DOHH2 (cell line): ENCODE results near the gene WNT8B.

ENCODE experiments used
- H3F3A ChIP-seq: fragments of 200-600 bp; sonication (generic), shearing (Covaris generic); 2 replicates; pipeline ENCODE4 v1.6.0; 2016; ENCODE audit warnings: antibody characterized with exemption, mild to moderate bottlenecking; ENCODE audit not compliant: control insufficient read depth, insufficient read depth
- H3K27ac ChIP-seq: fragments of 200-600 bp; sonication (generic); 2 replicates; pipeline ENCODE4 v1.5.1; 2014; ENCODE audit warnings: low read depth, mild to moderate bottlenecking, low read length, moderate library complexity
- H3K27me3 ChIP-seq: fragments of 200-600 bp; sonication (generic); 2 replicates; pipeline ENCODE4 v1.6.1; 2014; ENCODE audit warnings: mild to moderate bottlenecking, low read length, mixed read lengths; ENCODE audit not compliant: control insufficient read depth
- H3K36me3 ChIP-seq: fragments of 200-600 bp; sonication (generic); 2 replicates; pipeline ENCODE4 v1.6.1; 2014; ENCODE audit warnings: mild to moderate bottlenecking, low read length, moderate library complexity, mixed read lengths; ENCODE audit not compliant: control insufficient read depth
- H3K4me1 ChIP-seq: fragments of 200-600 bp; sonication (generic); 2 replicates; pipeline ENCODE4 v1.6.1; 2014; ENCODE audit warnings: mild to moderate bottlenecking, low read length, mixed read lengths; ENCODE audit not compliant: control insufficient read depth
- H3K4me2 ChIP-seq: fragments of 200-600 bp; sonication (generic); 2 replicates; pipeline ENCODE4 v1.6.0; 2014; ENCODE audit warnings: mild to moderate bottlenecking, low read length, moderate library complexity
- H3K4me3 ChIP-seq: fragments of 200-600 bp; sonication (generic); 2 replicates; pipeline ENCODE4 v1.5.1; 2014; ENCODE audit warnings: mild to moderate bottlenecking, low read length, mixed read lengths
- H3K79me2 ChIP-seq: fragments of 200-600 bp; sonication (generic); 2 replicates; pipeline ENCODE4 v1.6.1; 2014; ENCODE audit warnings: mild to moderate bottlenecking, low read length, mixed read lengths; ENCODE audit not compliant: control insufficient read depth
- H3K9me2 ChIP-seq: fragments of 200-600 bp; sonication (generic); replicated peaks from 2 replicates; pipeline ENCODE4 v1.6.1; 2014; ENCODE audit warnings: mild to moderate bottlenecking, low read length, mixed read lengths; ENCODE audit not compliant: control insufficient read depth
- H3K9me3 ChIP-seq: fragments of 200-600 bp; sonication (generic); 2 replicates; pipeline ENCODE4 v1.6.1; 2014; ENCODE audit warnings: antibody characterized with exemption, low read length, mixed read lengths; ENCODE audit not compliant: control insufficient read depth, insufficient read depth
- H4K20me1 ChIP-seq: fragments of 200-600 bp; sonication (generic); 2 replicates; pipeline ENCODE4 v1.6.0; 2014; ENCODE audit warnings: low read depth, mild to moderate bottlenecking, antibody characterized with exemption, low read length, moderate library complexity; ENCODE audit not compliant: control insufficient read depth, insufficient read depth
- CTCF ChIP-seq: fragments of 200-600 bp; sonication (generic); IDR thresholded peaks from one replicate; pipeline ENCODE4 v1.5.1; 2014; ENCODE audit warnings: antibody characterized with exemption, mild to moderate bottlenecking, low read depth, low read length; ENCODE audit not compliant: poor library complexity, severe bottlenecking
- EZH2phosphoT487 ChIP-seq: fragments of 200-600 bp; sonication (generic); IDR thresholded peaks from 2 replicates; pipeline ENCODE4 v1.6.1; 2017; ENCODE audit warnings: borderline replicate concordance, mild to moderate bottlenecking, antibody characterized with exemption, low read length, moderate library complexity, mixed read lengths

WNT8B gene

GRCh38 chr10:100506596-100507356, 44.0 kb downstream of the WNT8B start:
- Histone ChIP-seq H3F3A (no peaks in the 10 kb centered on the region), H3K27me3 (no peaks in the 10 kb centered on the region), H4K20me1 (no peaks in the 10 kb centered on the region), H3K9me3 (no peaks in the 10 kb centered on the region), H3K36me3 (peaks cover 26% of the 10 kb centered on the region), H3K79me2 (no peaks in the 10 kb centered on the region), H3K4me3 (no peak overlapping the region), H3K27ac (no peak overlapping the region), H3K9me2 (no peaks in the 10 kb centered on the region), H3K4me1 (no peaks in the 10 kb centered on the region), H3K4me2 (no peak overlapping the region)
- TF ChIP-seq EZH2phosphoT487 = no peak
- no peak for TF ChIP-seq CTCF

GRCh38 chr10:100507357-100507732, 44.5 kb downstream of the WNT8B start:
- no peaks in the 10 kb centered on the region for H3K4me1 ChIP-seq
- no peak overlapping the region for H3K4me3 ChIP-seq
- no peaks in the 10 kb centered on the region for H4K20me1 ChIP-seq
- H3K9me2 ChIP-seq = no peaks in the 10 kb centered on the region
- H3K36me3 ChIP-seq = peaks cover 27% of the 10 kb centered on the region; the same call in 1 of the 2 replicates
- no peaks in the 10 kb centered on the region for H3K27me3 ChIP-seq
- H3K27ac ChIP-seq = no peak overlapping the region
- no peak for TF ChIP-seq CTCF
- no peak for TF ChIP-seq EZH2phosphoT487
- H3K9me3 ChIP-seq = no peaks in the 10 kb centered on the region
- no peaks in the 10 kb centered on the region for H3F3A ChIP-seq
- H3K4me2 ChIP-seq = no peak overlapping the region
- H3K79me2 ChIP-seq = no peaks in the 10 kb centered on the region

- Histone ChIP-seq H3F3A (no peaks in the 10 kb centered on the region), H3K36me3 (peaks cover 27% of the 10 kb centered on the region; the same call in 1 of the 2 replicates), H3K4me1 (no peaks in the 10 kb centered on the region), H3K9me2 (no peaks in the 10 kb centered on the region), H3K4me3 (no peak overlapping the region), H3K27ac (no peak overlapping the region), H3K79me2 (no peaks in the 10 kb centered on the region), H4K20me1 (no peaks in the 10 kb centered on the region), H3K27me3 (no peaks in the 10 kb centered on the region), H3K4me2 (no peak overlapping the region), H3K9me3 (no peaks in the 10 kb centered on the region)
- TF ChIP-seq CTCF (no peak), EZH2phosphoT487 (no peak)
Observed at GRCh38 chr10:100508266-100508665, 45.5 kb downstream of the WNT8B start.
